K562 (cell line): Measurements from ENCODE around the gene GIGYF1. TPM values are rescaled to one million over a fixed set of nuclear protein-coding genes. Genes with fewer than 3 reads are reported as not detected.

Source experiments
- E2F1 ChIP-seq: sonication (generic); formaldehyde crosslinking; IDR thresholded peaks from 2 replicates; pipeline ENCODE4 v1.8.1; 2023; ENCODE audit warnings: mild to moderate bottlenecking, missing genetic modification reagents, moderate library complexity
- ETV6 ChIP-seq, 3 experiments: fragments of 150-350 bp in 1 of 3; sonication (generic) in 1 of 3; formaldehyde crosslinking in 1 of 3; IDR thresholded peaks; 2 replicates each; pipeline versions ENCODE4 v1.6.1 to v1.8.0; 2014 to 2022; ENCODE audit warnings: borderline replicate concordance in 2 of 3, low read depth in 2 of 3, antibody characterized with exemption in 1 of 3, low read length in 1 of 3, mild to moderate bottlenecking in 1 of 3, missing genetic modification reagents in 1 of 3
- FOXA3 ChIP-seq, 2 experiments: fragments of 450-650 bp in 1 of 2; sonication (generic) in 1 of 2; formaldehyde crosslinking; IDR thresholded peaks in 1 of 2; conservative IDR thresholded peaks in 1 of 2; 2 replicates each; pipeline versions ENCODE4 v1.4.0 to v1.8.0; 2020 to 2022; ENCODE audit warnings: mild to moderate bottlenecking in 2 of 2, missing genetic modification reagents in 1 of 2
- GTF2A2 ChIP-seq: IDR thresholded peaks from 2 replicates; pipeline ENCODE4 v1.6.1; 2016; ENCODE audit warnings: mild to moderate bottlenecking, missing genetic modification characterization, missing compliant biosample characterization
- GTF2F1 ChIP-seq: IDR thresholded peaks from 2 replicates; pipeline ENCODE4 v1.6.1; 2011; ENCODE audit warnings: low read depth, low read length, improper control_type of control experiment
- KAT7 ChIP-seq: sonication (generic); formaldehyde crosslinking; IDR thresholded peaks from 2 replicates; pipeline ENCODE4 v1.8.0; 2022; ENCODE audit warnings: missing genetic modification reagents, mild to moderate bottlenecking, borderline replicate concordance
- MGA ChIP-seq: fragments of 450-650 bp; IDR thresholded peaks from 2 replicates; pipeline ENCODE4 v1.6.1; 2016; ENCODE audit warnings: mild to moderate bottlenecking, moderate library complexity
- RNF2 ChIP-seq: sonication (generic); IDR thresholded peaks from 2 replicates; pipeline ENCODE4 v1.6.1; 2016
- TRIM25 ChIP-seq: fragments of 450-650 bp; IDR thresholded peaks from 2 replicates; pipeline ENCODE4 v1.7.0; 2016; ENCODE audit warnings: borderline replicate concordance
- ZNF197 ChIP-seq: fragments of 200-800 bp; sonication (Bioruptor generic); IDR thresholded peaks from 2 replicates; pipeline ENCODE4 v1.6.1; 2016; ENCODE audit warnings: low read depth, missing genetic modification characterization, missing compliant biosample characterization
- ZNF274 ChIP-seq: IDR thresholded peaks from 2 replicates; pipeline ENCODE4 v1.6.1; 2011; ENCODE audit warnings: low read depth, mild to moderate bottlenecking, low read length, moderate library complexity, borderline replicate concordance
- polyA plus RNA-seq, 8 experiments: library from polyadenylated mRNA; depleted of rRNA in 4 of 8; stranded (reverse) in 5 of 8; unstranded in 3 of 8; fragments of >200 nt; fragmentation: Nextera tagmentation in 2 of 8; fragmentation: Illumina TruSeq in 1 of 8; extraction: Ambion mirVana in 2 of 8; extraction: Trizol in 1 of 8; gene quantifications; 2 replicates each; pipeline versions ENCODE4 v1.2.1 to v1.2.3, GENCODE V29; 2011 to 2014; ENCODE audit warnings: inconsistent platforms in 1 of 8, missing spikeins in 1 of 8
- total RNA-seq, 7 experiments: library from RNA; depleted of rRNA in 6 of 7; stranded (reverse); fragments of >200 nt in 6 of 7; fragmentation: Illumina TruSeq in 2 of 7; extraction: Trizol in 2 of 7; gene quantifications; 2 replicates each; pipeline versions ENCODE4 v1.2.1 to v1.2.3, GENCODE V29; 2011 to 2021; ENCODE audit warnings: low replicate concordance in 1 of 7

GIGYF1 gene
- total and polyA plus RNA-seq, 9 of the 15 experiments (the other 6 are each of a cell fraction or from before 2014, with no cell fraction given), result 0.56 to 76.2 (median 16.8) TPM

GRCh38 chr7:100706672-100707311, 12.7 kb upstream of the GIGYF1 start (continued):
- no peak for TF ChIP-seq ETV6 (IDR thresholded peaks at IDR 0.05; ENCODE audit: borderline replicate concordance in 1 of 2, low read depth in 2 of 2, low read length in 1 of 2)
- no peak for TF ChIP-seq ETV6 (CRISPR knock-in tag; IDR thresholded peaks at IDR 0.05; ENCODE audit: borderline replicate concordance)
- TF ChIP-seq ZNF274, result no peak
- TF ChIP-seq MGA, result peak; percentile 45
- no peak for TF ChIP-seq ZNF197
- TF ChIP-seq TRIM25, result no peak
- 0 out of 2 replicates have a peak, but pooled peaks have one; percentile 58 for TF ChIP-seq E2F1 (CRISPR knock-in tag)
- 0 out of 2 replicates have a peak, but pooled peaks have one; percentile 22 for TF ChIP-seq RNF2
- no peak for TF ChIP-seq KAT7
- no peak for TF ChIP-seq GTF2A2 (tag)
- peak in 1 of 2 experiments; percentile 78; a peak in 1 of 4 replicates for TF ChIP-seq FOXA3 (CRISPR knock-in tag; conservative IDR thresholded peaks at IDR 0.05 in 1 of 2, IDR thresholded peaks at IDR 0.05 in 1 of 2)
- no peak for TF ChIP-seq GTF2F1
